HepG2 (cell line): Measurements from ENCODE around the gene PHEX. TPM values are rescaled to one million over a fixed set of nuclear protein-coding genes. Genes with fewer than 3 reads are reported as not detected.

ENCODE experiments used
- ATAC-seq: fragments of 200-7000 bp; cut with Tn5 transposase; 3 replicates; pipeline ENCODE4 v1.9.1; 2020; ENCODE audit warnings: mild to moderate bottlenecking, moderate library complexity
- BruUV-seq: library from RNA; stranded (reverse); fragments of 400-500 nt; replicated peaks from 2 replicates; lab custom pipeline; 2021; lab: Mats Ljungman, UMichigan
- CTCF ChIA-PET: fragments of 300-600 bp; formaldehyde crosslinking; extraction: SDS; loops from one replicate; lab custom pipeline; 2021; ENCODE audit warnings: low total read pairs, inconsistent platforms, low intra/inter-chr PET ratio; lab: Yijun Ruan, JAX
- POLR2A ChIA-PET: fragments of 350-600 bp; sonication (Branson Sonifier 250); formaldehyde crosslinking; loops from one replicate; lab custom pipeline; 2020; ENCODE audit warnings: antibody characterized with exemption, inconsistent platforms; lab: Yijun Ruan, JAX
- DNase-seq: peaks from one replicate; pipeline ENCODE4 v3.0.0-alpha.2; 2015; ENCODE audit warnings: low spot score
- FAIRE-seq: peaks from 3 replicates; lab custom pipeline; 2011; peaks lifted over from hg19 to GRCh38; lab: Jason Lieb, UNC
- H2AFZ ChIP-seq: one replicate; pipeline ENCODE4 v1.6.1; 2011; ENCODE audit warnings: low read length, inconsistent platforms
- H3K27ac ChIP-seq: fragments of 300-600 bp; 3 replicates; pipeline ENCODE4 v1.8.0; 2011; ENCODE audit warnings: mixed run types, mild to moderate bottlenecking, mixed read lengths, low read length, inconsistent platforms; ENCODE audit not compliant: insufficient read depth; ENCODE audit errors: extremely low read length
- H3K27me3 ChIP-seq, 2 experiments: fragments of 200-600 bp in 1 of 2; 2 replicates in 1 of 2; 3 replicates in 1 of 2; pipeline versions ENCODE4 v1.6.0 to v1.8.0; 2011; ENCODE audit warnings: low read length in 2 of 2, mild to moderate bottlenecking in 2 of 2, moderate library complexity in 2 of 2, inconsistent platforms in 1 of 2; ENCODE audit not compliant: insufficient read depth in 2 of 2, control insufficient read depth in 1 of 2
- H3K36me3 ChIP-seq, 2 experiments: fragments of 200-600 bp in 1 of 2; replicated peaks in 1 of 2; 2 replicates in 1 of 2; 3 replicates in 1 of 2; pipeline versions ENCODE4 v1.5.1 to v1.8.0; 2011; ENCODE audit warnings: low read length in 2 of 2, inconsistent platforms in 1 of 2; ENCODE audit not compliant: insufficient read depth in 2 of 2, control insufficient read depth in 1 of 2
- H3K4me1 ChIP-seq: 2 replicates; pipeline ENCODE4 v1.5.1; 2012; ENCODE audit warnings: low read length, inconsistent platforms; ENCODE audit not compliant: insufficient read depth
- H3K4me2 ChIP-seq: 2 replicates; pipeline ENCODE4 v1.6.0; 2011; ENCODE audit warnings: low read depth, low read length, inconsistent platforms
- H3K4me3 ChIP-seq, 3 experiments: fragments of 200-600 bp in 1 of 3; sonication (generic), shearing (Covaris generic) in 1 of 3; replicated peaks in 1 of 3; 2 replicates each; pipeline ENCODE4 v1.5.1; 2011 to 2016; ENCODE audit warnings: low read length in 3 of 3, inconsistent platforms in 2 of 3, low read depth in 2 of 3, mild to moderate bottlenecking in 2 of 3, control low read depth in 1 of 3, mixed read lengths in 1 of 3; ENCODE audit not compliant: insufficient read depth in 1 of 3
- H3K79me2 ChIP-seq: one replicate; pipeline ENCODE4 v1.6.1; 2011; ENCODE audit warnings: low read length, inconsistent platforms; ENCODE audit not compliant: insufficient read depth
- H3K9ac ChIP-seq: 2 replicates; pipeline ENCODE4 v1.6.0; 2011; ENCODE audit warnings: mild to moderate bottlenecking, low read depth, low read length, inconsistent platforms; ENCODE audit not compliant: insufficient read depth
- H3K9me3 ChIP-seq: 2 replicates; pipeline ENCODE4 v1.5.1; 2012; ENCODE audit warnings: mild to moderate bottlenecking, low read length
- H4K20me1 ChIP-seq: 2 replicates; pipeline ENCODE4 v1.6.0; 2011; ENCODE audit warnings: inconsistent platforms, mild to moderate bottlenecking, low read length, moderate library complexity; ENCODE audit not compliant: insufficient read depth
- ARNT2 ChIP-seq: sonication (generic); formaldehyde crosslinking; IDR thresholded peaks from 2 replicates; pipeline ENCODE4 v1.8.0; 2022; ENCODE audit warnings: mild to moderate bottlenecking, low read depth, missing genetic modification reagents, moderate library complexity
- ATF1 ChIP-seq: IDR thresholded peaks from 2 replicates; pipeline ENCODE4 v1.6.1; 2016; ENCODE audit warnings: mild to moderate bottlenecking, control low read depth
- IKZF4 ChIP-seq: sonication (generic); formaldehyde crosslinking; IDR thresholded peaks from 2 replicates; pipeline ENCODE4 v1.5.1; 2020; ENCODE audit warnings: borderline replicate concordance, mild to moderate bottlenecking, low read depth, missing genetic modification reagents; ENCODE audit errors: not compliant biosample characterization
- KDM2A ChIP-seq: sonication (generic); formaldehyde crosslinking; IDR thresholded peaks from 2 replicates; pipeline ENCODE4 v1.4.0; 2020; ENCODE audit warnings: low read depth, missing genetic modification reagents, borderline replicate concordance
- MED1 ChIP-seq: sonication (generic); formaldehyde crosslinking; IDR thresholded peaks from 2 replicates; pipeline ENCODE4 v1.4.0; 2020; ENCODE audit warnings: missing genetic modification reagents
- MZF1 ChIP-seq: sonication (generic); formaldehyde crosslinking; IDR thresholded peaks from 2 replicates; pipeline ENCODE4 v1.8.1; 2023; ENCODE audit warnings: mild to moderate bottlenecking, missing genetic modification reagents, borderline replicate concordance
- SAP130 ChIP-seq: IDR thresholded peaks from 2 replicates; pipeline ENCODE4 v1.6.1; 2016; ENCODE audit warnings: low read depth
- SOX13 ChIP-seq, 3 experiments: fragments of 450-650 bp in 1 of 3; sonication (generic) in 1 of 3; formaldehyde crosslinking in 1 of 3; IDR thresholded peaks in 2 of 3; conservative IDR thresholded peaks in 1 of 3; 2 replicates each; pipeline versions ENCODE4 v1.5.0 to v1.6.1; 2016 to 2020; ENCODE audit warnings: antibody characterized with exemption in 1 of 3, mild to moderate bottlenecking in 1 of 3, missing compliant biosample characterization in 1 of 3, missing genetic modification reagents in 1 of 3, moderate library complexity in 1 of 3
- TOE1 ChIP-seq: sonication (generic); formaldehyde crosslinking; IDR thresholded peaks from 2 replicates; pipeline ENCODE4 v1.4.0; 2020; ENCODE audit warnings: mild to moderate bottlenecking, missing genetic modification reagents
- ZBTB42 ChIP-seq: sonication (generic); formaldehyde crosslinking; IDR thresholded peaks from 2 replicates; pipeline ENCODE4 v1.5.0; 2020; ENCODE audit warnings: mild to moderate bottlenecking, missing genetic modification reagents
- ZNF124 ChIP-seq: sonication (generic); formaldehyde crosslinking; IDR thresholded peaks from 2 replicates; pipeline ENCODE4 v1.4.0; 2020; ENCODE audit warnings: missing genetic modification reagents
- ZNF224 ChIP-seq: sonication (generic); formaldehyde crosslinking; IDR thresholded peaks from 2 replicates; pipeline ENCODE4 v1.5.0; 2020; ENCODE audit warnings: mild to moderate bottlenecking, missing genetic modification reagents
- ZNF230 ChIP-seq: sonication (generic); formaldehyde crosslinking; IDR thresholded peaks from 2 replicates; pipeline ENCODE4 v1.4.0; 2020; ENCODE audit warnings: mild to moderate bottlenecking, missing genetic modification reagents
- ZNF773 ChIP-seq: sonication (generic); formaldehyde crosslinking; IDR thresholded peaks from 2 replicates; pipeline ENCODE4 v1.4.0; 2020; ENCODE audit warnings: missing genetic modification reagents, borderline replicate concordance
- ZNF788 ChIP-seq: sonication (generic); formaldehyde crosslinking; IDR thresholded peaks from 2 replicates; pipeline ENCODE4 v1.5.0; 2020; ENCODE audit warnings: mild to moderate bottlenecking, missing genetic modification reagents, borderline replicate concordance
- ZNF816 ChIP-seq: sonication (generic); formaldehyde crosslinking; IDR thresholded peaks from 2 replicates; pipeline ENCODE4 v1.8.0; 2022; ENCODE audit warnings: missing genetic modification reagents, mild to moderate bottlenecking, borderline replicate concordance
- WGBS: methylation state at CpG from one replicate; pipeline ENCODE4 v1.1.6; 2017; ENCODE audit warnings: low lambda C conversion rate; 5-methylcytosine and 5-hydroxymethylcytosine counted together
- in situ Hi-C: cut with HindIII; loops from 2 replicates; pipeline ENCODE4 v1.10.0; 2017; ENCODE audit warnings: low pct_unique_long_range_greater_than_20kb; ENCODE audit not compliant: extremely low pct_ligation_motif_present
- intact Hi-C: fragments of 100-400 bp; cut with micrococcal nuclease; formaldehyde crosslinking; loops from one replicate; pipeline ENCODE4 v1.10.0; 2022; ENCODE audit not compliant: unreplicated experiment
- polyA plus RNA-seq, 8 experiments: library from polyadenylated mRNA; depleted of rRNA in 3 of 8; stranded (reverse) in 7 of 8; unstranded in 1 of 8; fragments of >200 nt; fragmentation: Illumina TruSeq in 4 of 8; extraction: Trizol in 4 of 8; gene quantifications; 2 replicates each; pipeline versions ENCODE4 v1.2.1 to v1.2.3, GENCODE V29; 2011 to 2016; ENCODE audit warnings: low read depth in 4 of 8, missing spikeins in 1 of 8, mixed read lengths in 1 of 8; ENCODE audit not compliant: insufficient read depth in 1 of 8
- total RNA-seq, 5 experiments: library from RNA; depleted of rRNA; stranded (reverse); fragments of >200 nt; fragmentation: Illumina TruSeq; extraction: Trizol; gene quantifications; 2 replicates each; pipeline ENCODE4 v1.2.3, GENCODE V29; 2016; ENCODE audit warnings: low read depth in 1 of 5
- TF ChIP-seq, protein P1 (sequence below): sonication (generic); formaldehyde crosslinking; IDR thresholded peaks from 2 replicates; pipeline ENCODE4 v1.4.0; 2020; ENCODE audit warnings: missing genetic modification reagents, mild to moderate bottlenecking, borderline replicate concordance
- TF ChIP-seq, protein P2 (sequence below): sonication (generic); formaldehyde crosslinking; IDR thresholded peaks from 2 replicates; pipeline ENCODE4 v1.4.0; 2020; ENCODE audit warnings: missing genetic modification reagents, borderline replicate concordance

The PHEX gene
- total and polyA plus RNA-seq, 2 of the 13 experiments (the other 11 are each of a cell fraction or from before 2014, with no cell fraction given): 0.01 to 0.27 TPM

DNA sequence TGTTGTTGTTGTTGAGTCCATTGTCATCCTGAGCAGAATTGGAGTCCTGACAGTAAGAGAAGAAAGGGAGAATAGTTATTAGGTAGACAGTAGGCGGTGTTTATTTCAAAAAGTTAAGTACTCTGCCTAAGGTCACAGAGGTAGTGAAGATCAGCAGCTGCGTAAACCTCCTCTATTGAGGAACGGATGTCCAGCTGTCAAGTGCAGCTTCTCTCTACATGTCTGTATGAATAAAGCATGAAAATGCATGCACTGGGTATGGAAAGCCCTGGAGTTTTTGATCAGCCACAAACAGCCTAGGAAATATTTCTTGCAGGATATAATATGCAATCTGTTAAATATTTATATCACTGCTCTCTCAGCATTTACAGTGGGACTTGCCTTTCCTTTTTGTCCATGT, 131.2 kb downstream of the PHEX start:
- in situ Hi-C loops: no loop called here

DNA sequence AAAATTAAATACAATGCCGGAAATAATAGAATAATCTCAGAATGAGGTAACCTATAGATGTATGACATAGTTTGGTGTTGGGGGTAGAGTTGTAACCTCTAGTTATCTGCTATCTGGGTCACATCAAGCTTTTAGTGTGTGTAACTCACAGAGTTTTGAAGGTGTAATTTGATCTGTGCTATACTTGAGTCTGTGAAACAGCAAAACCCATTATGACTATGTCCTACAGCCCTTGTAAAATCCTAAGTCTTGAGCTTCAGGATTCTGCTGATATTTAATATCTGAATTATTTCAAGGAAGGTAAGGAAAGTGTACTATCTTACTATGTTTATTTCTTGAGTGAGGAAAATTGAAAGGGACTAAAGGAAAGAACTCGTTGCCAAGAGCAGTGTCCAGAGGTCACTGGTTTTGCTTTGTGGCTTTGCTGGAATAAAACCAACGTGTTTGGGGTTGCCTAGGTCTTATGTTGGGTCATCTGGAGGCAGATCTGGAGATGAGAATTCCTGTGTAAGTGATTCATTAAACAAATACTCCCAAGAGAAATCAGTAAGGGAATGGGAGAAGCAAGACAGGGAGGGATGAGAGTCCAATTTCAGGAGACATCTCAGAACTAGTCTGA, 132.8 kb downstream of the PHEX start:
- FAIRE-seq (no peak), DNase-seq (no peak), ATAC-seq (no peak)
- Histone ChIP-seq H3K36me3 (no peaks in the 10 kb centered on the region), H3K4me2 (no peak overlapping the region), H2AFZ (no peak overlapping the region), H3K4me3 (no peak overlapping the region), H3K79me2 (no peaks in the 10 kb centered on the region), H3K27me3 (no peaks in the 10 kb centered on the region), H3K27ac (no peak overlapping the region), H3K4me1 (no peaks in the 10 kb centered on the region), H3K9ac (no peak overlapping the region), H3K9me3 (no peaks in the 10 kb centered on the region), H4K20me1 (no peaks in the 10 kb centered on the region)
- no TSS peak for BruUV-seq
- intact Hi-C loops (no loop called here), in situ Hi-C loops (no loop called here)
- ChIA-PET POLR2A (no interaction called here), CTCF (no interaction called here)
- 29% methylated on average over 3 of the region's 3 CpGs for WGBS
- TF ChIP-seq ATF1 (CRISPR knock-in tag): no peak
- no peak for TF ChIP-seq ZNF224 (CRISPR knock-in tag)
- TF ChIP-seq, protein P1, sequence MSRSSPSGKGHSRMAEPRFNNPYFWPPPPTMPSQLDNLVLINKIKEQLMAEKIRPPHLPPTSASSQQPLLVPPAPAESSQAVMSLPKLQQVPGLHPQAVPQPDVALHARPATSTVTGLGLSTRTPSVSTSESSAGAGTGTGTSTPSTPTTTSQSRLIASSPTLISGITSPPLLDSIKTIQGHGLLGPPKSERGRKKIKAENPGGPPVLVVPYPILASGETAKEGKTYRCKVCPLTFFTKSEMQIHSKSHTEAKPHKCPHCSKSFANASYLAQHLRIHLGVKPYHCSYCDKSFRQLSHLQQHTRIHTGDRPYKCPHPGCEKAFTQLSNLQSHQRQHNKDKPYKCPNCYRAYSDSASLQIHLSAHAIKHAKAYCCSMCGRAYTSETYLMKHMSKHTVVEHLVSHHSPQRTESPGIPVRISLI (CRISPR knock-in tag): no peak
- TF ChIP-seq SAP130: no peak
- no peak for TF ChIP-seq ZNF788 (CRISPR knock-in tag)
- no peak for TF ChIP-seq IKZF4 (CRISPR knock-in tag)
- TF ChIP-seq MED1: no peak
- no peak for TF ChIP-seq MZF1 (CRISPR knock-in tag)
- TF ChIP-seq ZNF230 (CRISPR knock-in tag): no peak
- no peak for TF ChIP-seq SOX13 (IDR thresholded peaks at IDR 0.05)
- TF ChIP-seq SOX13 (CRISPR knock-in tag; conservative IDR thresholded peaks at IDR 0.05 in 1 of 2, IDR thresholded peaks at IDR 0.05 in 1 of 2): no peak
- no peak for TF ChIP-seq KDM2A (CRISPR knock-in tag)
- TF ChIP-seq ZBTB42 (CRISPR knock-in tag): no peak
- no peak for TF ChIP-seq ARNT2 (CRISPR knock-in tag)

More for the DNA sequence above, 131.2 kb downstream of the PHEX start:
- ChIA-PET POLR2A (no interaction called here), CTCF (no interaction called here)
- DNase-seq: no peak
- no peak for ATAC-seq
- no peak for FAIRE-seq
- no TSS peak for BruUV-seq
- H3K79me2 ChIP-seq: no peaks in the 10 kb centered on the region
- no peaks in the 10 kb centered on the region for H3K27me3 ChIP-seq
- H3K4me2 ChIP-seq: no peak overlapping the region
- no peaks in the 10 kb centered on the region for H3K9me3 ChIP-seq
- H3K36me3 ChIP-seq: no peaks in the 10 kb centered on the region
- H3K27ac ChIP-seq: no peak overlapping the region
- no peaks in the 10 kb centered on the region for H3K4me1 ChIP-seq
- no peaks in the 10 kb centered on the region for H4K20me1 ChIP-seq
- intact Hi-C loops: no loop called here
- TF ChIP-seq, protein P2, sequence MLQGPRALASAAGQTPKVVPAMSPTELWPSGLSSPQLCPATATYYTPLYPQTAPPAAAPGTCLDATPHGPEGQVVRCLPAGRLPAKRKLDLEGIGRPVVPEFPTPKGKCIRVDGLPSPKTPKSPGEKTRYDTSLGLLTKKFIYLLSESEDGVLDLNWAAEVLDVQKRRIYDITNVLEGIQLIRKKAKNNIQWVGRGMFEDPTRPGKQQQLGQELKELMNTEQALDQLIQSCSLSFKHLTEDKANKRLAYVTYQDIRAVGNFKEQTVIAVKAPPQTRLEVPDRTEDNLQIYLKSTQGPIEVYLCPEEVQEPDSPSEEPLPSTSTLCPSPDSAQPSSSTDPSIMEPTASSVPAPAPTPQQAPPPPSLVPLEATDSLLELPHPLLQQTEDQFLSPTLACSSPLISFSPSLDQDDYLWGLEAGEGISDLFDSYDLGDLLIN (CRISPR knock-in tag): no peak
- TF ChIP-seq ZNF773: no peak
- no peak for TF ChIP-seq ZNF124
- no peak for TF ChIP-seq ZNF816
- TF ChIP-seq TOE1 (CRISPR knock-in tag): no peak
- TF ChIP-seq, all 625 proteins: peak for 0
- Histone ChIP-seq H2AFZ (no peak overlapping the region), H3K9ac (no peak overlapping the region), H3K4me3 (no peak overlapping the region)
- 71% methylated on average over 3 of the region's 3 CpGs for WGBS
